HepG2 (cell line): ENCODE measurements around the gene NDUFB8. TPM values are rescaled to one million over a fixed set of nuclear protein-coding genes. Genes with fewer than 3 reads are reported as not detected.

Source experiments
- EZH2 ChIP-seq: conservative IDR thresholded peaks from 2 replicates; pipeline ENCODE4 v1.6.1; 2012; ENCODE audit warnings: mild to moderate bottlenecking, low read depth, low read length, moderate library complexity
- GTF3A ChIP-seq: sonication (generic); formaldehyde crosslinking; conservative IDR thresholded peaks from 2 replicates; pipeline ENCODE4 v1.4.0; 2020; ENCODE audit warnings: mild to moderate bottlenecking, missing genetic modification reagents
- HOXA3 ChIP-seq: sonication (generic); formaldehyde crosslinking; IDR thresholded peaks from 2 replicates; pipeline ENCODE4 v1.5.0; 2020; ENCODE audit warnings: missing genetic modification reagents
- MEIS2 ChIP-seq: sonication (generic); formaldehyde crosslinking; IDR thresholded peaks from 2 replicates; pipeline ENCODE4 v1.9.0; 2021; ENCODE audit warnings: mild to moderate bottlenecking, missing genetic modification reagents
- POLR2A ChIP-seq, 2 experiments: IDR thresholded peaks; 2 replicates each; pipeline ENCODE4 v1.6.1; 2011; ENCODE audit warnings: low read depth in 2 of 2, low read length in 2 of 2, mild to moderate bottlenecking in 1 of 2, moderate library complexity in 1 of 2; ENCODE audit not compliant: insufficient read depth in 1 of 2
- RELA ChIP-seq: sonication (generic); formaldehyde crosslinking; IDR thresholded peaks from 2 replicates; pipeline ENCODE4 v1.4.0; 2020; ENCODE audit warnings: missing genetic modification reagents
- SOX5 ChIP-seq: IDR thresholded peaks from 2 replicates; pipeline ENCODE4 v1.6.1; 2016; ENCODE audit warnings: borderline replicate concordance
- ZNF460 ChIP-seq: sonication (generic); formaldehyde crosslinking; IDR thresholded peaks from 2 replicates; pipeline ENCODE4 v1.5.1; 2020; ENCODE audit warnings: missing genetic modification reagents, mild to moderate bottlenecking, borderline replicate concordance
- ZNF484 ChIP-seq: sonication (generic); formaldehyde crosslinking; IDR thresholded peaks from 2 replicates; pipeline ENCODE4 v1.5.1; 2020; ENCODE audit warnings: mild to moderate bottlenecking, low read depth, missing genetic modification reagents, borderline replicate concordance
- ZNF607 ChIP-seq: sonication (generic); formaldehyde crosslinking; IDR thresholded peaks from 2 replicates; pipeline ENCODE4 v1.5.1; 2020; ENCODE audit warnings: missing genetic modification reagents, mild to moderate bottlenecking, borderline replicate concordance
- ZNF891 ChIP-seq: sonication (generic); formaldehyde crosslinking; IDR thresholded peaks from 2 replicates; pipeline ENCODE4 v1.5.0; 2020; ENCODE audit warnings: mild to moderate bottlenecking, missing genetic modification reagents
- polyA plus RNA-seq, 8 experiments: library from polyadenylated mRNA; depleted of rRNA in 3 of 8; stranded (reverse) in 7 of 8; unstranded in 1 of 8; fragments of >200 nt; fragmentation: Illumina TruSeq in 4 of 8; extraction: Trizol in 4 of 8; gene quantifications; 2 replicates each; pipeline versions ENCODE4 v1.2.1 to v1.2.3, GENCODE V29; 2011 to 2016; ENCODE audit warnings: low read depth in 4 of 8, missing spikeins in 1 of 8, mixed read lengths in 1 of 8; ENCODE audit not compliant: insufficient read depth in 1 of 8
- total RNA-seq, 5 experiments: library from RNA; depleted of rRNA; stranded (reverse); fragments of >200 nt; fragmentation: Illumina TruSeq; extraction: Trizol; gene quantifications; 2 replicates each; pipeline ENCODE4 v1.2.3, GENCODE V29; 2016; ENCODE audit warnings: low read depth in 1 of 5
- TF ChIP-seq, protein P1 (sequence below): sonication (generic); formaldehyde crosslinking; IDR thresholded peaks from 2 replicates; pipeline ENCODE4 v1.5.0; 2020; ENCODE audit warnings: missing genetic modification reagents, mild to moderate bottlenecking, borderline replicate concordance
- TF ChIP-seq, protein P2 (sequence below): sonication (generic); formaldehyde crosslinking; IDR thresholded peaks from 2 replicates; pipeline ENCODE4; 2020; ENCODE audit warnings: missing genetic modification reagents, mild to moderate bottlenecking, borderline replicate concordance
- TF ChIP-seq, protein P3 (sequence below): sonication (generic); formaldehyde crosslinking; IDR thresholded peaks from 2 replicates; pipeline ENCODE4 v1.5.1; 2020; ENCODE audit warnings: mild to moderate bottlenecking, missing genetic modification reagents, borderline replicate concordance
- TF ChIP-seq, protein P4 (sequence below): IDR thresholded peaks from 2 replicates; pipeline ENCODE4 v1.6.1; 2016

Gene NDUFB8
- total and polyA plus RNA-seq, 2 of the 13 experiments (the other 11 are each of a cell fraction or from before 2014, with no cell fraction given): 210 to 216 TPM

DNA sequence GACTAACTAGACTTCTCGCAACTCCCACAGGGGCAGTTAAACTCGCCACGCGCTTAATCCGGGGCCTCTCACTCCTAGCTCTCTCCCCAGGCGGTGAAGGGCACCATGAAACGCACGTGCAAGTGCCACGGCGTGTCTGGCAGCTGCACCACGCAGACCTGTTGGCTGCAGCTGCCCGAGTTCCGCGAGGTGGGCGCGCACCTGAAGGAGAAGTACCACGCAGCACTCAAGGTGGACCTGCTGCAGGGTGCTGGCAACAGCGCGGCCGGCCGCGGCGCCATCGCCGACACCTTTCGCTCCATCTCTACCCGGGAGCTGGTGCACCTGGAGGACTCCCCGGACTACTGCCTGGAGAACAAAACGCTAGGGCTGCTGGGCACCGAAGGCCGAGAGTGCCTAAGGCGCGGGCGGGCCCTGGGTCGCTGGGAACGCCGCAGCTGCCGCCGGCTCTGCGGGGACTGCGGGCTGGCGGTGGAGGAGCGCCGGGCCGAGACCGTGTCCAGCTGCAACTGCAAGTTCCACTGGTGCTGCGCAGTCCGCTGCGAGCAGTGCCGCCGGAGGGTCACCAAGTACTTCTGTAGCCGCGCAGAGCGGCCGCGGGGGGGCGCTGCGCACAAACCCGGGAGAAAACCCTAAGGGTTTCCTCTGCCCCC is 47.4 kb downstream of the NDUFB8 start (continued):
- no peak for TF ChIP-seq EZH2
- peak; percentile 50; the same call in 1 of the 2 replicates for TF ChIP-seq ZNF891
- TF ChIP-seq SOX5 (CRISPR knock-in tag): no peak
- no peak for TF ChIP-seq ZNF484 (CRISPR knock-in tag)
- no peak for TF ChIP-seq RELA (CRISPR knock-in tag)
- no peak for TF ChIP-seq ZNF607
- no peak for TF ChIP-seq POLR2A (IDR thresholded peaks at IDR 0.05; ENCODE audit: insufficient read depth in 1 of 2, low read depth in 2 of 2, low read length in 2 of 2)
- TF ChIP-seq, protein P1, sequence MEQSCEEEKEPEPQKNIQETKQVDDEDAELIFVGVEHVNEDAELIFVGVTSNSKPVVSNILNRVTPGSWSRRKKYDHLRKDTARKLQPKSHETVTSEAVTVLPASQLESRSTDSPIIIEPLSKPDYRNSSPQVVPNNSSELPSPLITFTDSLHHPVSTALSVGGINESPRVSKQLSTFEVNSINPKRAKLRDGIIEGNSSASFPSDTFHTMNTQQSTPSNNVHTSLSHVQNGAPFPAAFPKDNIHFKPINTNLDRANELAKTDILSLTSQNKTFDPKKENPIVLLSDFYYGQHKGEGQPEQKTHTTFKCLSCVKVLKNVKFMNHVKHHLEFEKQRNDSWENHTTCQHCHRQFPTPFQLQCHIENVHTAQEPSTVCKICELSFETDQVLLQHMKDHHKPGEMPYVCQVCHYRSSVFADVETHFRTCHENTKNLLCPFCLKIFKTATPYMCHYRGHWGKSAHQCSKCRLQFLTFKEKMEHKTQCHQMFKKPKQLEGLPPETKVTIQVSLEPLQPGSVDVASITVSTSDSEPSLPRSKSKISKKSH (CRISPR knock-in tag): peak; percentile 16; the same call in 1 of the 2 replicates
- TF ChIP-seq MEIS2 (CRISPR knock-in tag): no peak
- TF ChIP-seq, protein P2, sequence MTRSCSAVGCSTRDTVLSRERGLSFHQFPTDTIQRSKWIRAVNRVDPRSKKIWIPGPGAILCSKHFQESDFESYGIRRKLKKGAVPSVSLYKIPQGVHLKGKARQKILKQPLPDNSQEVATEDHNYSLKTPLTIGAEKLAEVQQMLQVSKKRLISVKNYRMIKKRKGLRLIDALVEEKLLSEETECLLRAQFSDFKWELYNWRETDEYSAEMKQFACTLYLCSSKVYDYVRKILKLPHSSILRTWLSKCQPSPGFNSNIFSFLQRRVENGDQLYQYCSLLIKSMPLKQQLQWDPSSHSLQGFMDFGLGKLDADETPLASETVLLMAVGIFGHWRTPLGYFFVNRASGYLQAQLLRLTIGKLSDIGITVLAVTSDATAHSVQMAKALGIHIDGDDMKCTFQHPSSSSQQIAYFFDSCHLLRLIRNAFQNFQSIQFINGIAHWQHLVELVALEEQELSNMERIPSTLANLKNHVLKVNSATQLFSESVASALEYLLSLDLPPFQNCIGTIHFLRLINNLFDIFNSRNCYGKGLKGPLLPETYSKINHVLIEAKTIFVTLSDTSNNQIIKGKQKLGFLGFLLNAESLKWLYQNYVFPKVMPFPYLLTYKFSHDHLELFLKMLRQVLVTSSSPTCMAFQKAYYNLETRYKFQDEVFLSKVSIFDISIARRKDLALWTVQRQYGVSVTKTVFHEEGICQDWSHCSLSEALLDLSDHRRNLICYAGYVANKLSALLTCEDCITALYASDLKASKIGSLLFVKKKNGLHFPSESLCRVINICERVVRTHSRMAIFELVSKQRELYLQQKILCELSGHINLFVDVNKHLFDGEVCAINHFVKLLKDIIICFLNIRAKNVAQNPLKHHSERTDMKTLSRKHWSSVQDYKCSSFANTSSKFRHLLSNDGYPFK (CRISPR knock-in tag): no peak
- peak; percentile 26; the same call in 1 of the 2 replicates for TF ChIP-seq HOXA3
- TF ChIP-seq, protein P3, sequence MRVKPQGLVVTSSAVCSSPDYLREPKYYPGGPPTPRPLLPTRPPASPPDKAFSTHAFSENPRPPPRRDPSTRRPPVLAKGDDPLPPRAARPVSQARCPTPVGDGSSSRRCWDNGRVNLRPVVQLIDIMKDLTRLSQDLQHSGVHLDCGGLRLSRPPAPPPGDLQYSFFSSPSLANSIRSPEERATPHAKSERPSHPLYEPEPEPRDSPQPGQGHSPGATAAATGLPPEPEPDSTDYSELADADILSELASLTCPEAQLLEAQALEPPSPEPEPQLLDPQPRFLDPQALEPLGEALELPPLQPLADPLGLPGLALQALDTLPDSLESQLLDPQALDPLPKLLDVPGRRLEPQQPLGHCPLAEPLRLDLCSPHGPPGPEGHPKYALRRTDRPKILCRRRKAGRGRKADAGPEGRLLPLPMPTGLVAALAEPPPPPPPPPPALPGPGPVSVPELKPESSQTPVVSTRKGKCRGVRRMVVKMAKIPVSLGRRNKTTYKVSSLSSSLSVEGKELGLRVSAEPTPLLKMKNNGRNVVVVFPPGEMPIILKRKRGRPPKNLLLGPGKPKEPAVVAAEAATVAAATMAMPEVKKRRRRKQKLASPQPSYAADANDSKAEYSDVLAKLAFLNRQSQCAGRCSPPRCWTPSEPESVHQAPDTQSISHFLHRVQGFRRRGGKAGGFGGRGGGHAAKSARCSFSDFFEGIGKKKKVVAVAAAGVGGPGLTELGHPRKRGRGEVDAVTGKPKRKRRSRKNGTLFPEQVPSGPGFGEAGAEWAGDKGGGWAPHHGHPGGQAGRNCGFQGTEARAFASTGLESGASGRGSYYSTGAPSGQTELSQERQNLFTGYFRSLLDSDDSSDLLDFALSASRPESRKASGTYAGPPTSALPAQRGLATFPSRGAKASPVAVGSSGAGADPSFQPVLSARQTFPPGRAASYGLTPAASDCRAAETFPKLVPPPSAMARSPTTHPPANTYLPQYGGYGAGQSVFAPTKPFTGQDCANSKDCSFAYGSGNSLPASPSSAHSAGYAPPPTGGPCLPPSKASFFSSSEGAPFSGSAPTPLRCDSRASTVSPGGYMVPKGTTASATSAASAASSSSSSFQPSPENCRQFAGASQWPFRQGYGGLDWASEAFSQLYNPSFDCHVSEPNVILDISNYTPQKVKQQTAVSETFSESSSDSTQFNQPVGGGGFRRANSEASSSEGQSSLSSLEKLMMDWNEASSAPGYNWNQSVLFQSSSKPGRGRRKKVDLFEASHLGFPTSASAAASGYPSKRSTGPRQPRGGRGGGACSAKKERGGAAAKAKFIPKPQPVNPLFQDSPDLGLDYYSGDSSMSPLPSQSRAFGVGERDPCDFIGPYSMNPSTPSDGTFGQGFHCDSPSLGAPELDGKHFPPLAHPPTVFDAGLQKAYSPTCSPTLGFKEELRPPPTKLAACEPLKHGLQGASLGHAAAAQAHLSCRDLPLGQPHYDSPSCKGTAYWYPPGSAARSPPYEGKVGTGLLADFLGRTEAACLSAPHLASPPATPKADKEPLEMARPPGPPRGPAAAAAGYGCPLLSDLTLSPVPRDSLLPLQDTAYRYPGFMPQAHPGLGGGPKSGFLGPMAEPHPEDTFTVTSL (CRISPR knock-in tag): no peak
- no peak for TF ChIP-seq ZNF460 (CRISPR knock-in tag)
- 0 out of 2 replicates have a peak, but pooled peaks have one; percentile 53 for TF ChIP-seq GTF3A (CRISPR knock-in tag)
- TF ChIP-seq, protein P4, sequence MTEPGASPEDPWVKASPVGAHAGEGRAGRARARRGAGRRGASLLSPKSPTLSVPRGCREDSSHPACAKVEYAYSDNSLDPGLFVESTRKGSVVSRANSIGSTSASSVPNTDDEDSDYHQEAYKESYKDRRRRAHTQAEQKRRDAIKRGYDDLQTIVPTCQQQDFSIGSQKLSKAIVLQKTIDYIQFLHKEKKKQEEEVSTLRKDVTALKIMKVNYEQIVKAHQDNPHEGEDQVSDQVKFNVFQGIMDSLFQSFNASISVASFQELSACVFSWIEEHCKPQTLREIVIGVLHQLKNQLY: no peak
